LHCN-M2 (cell line): ENCODE data around the gene RCAN3. TPM values are rescaled to one million over a fixed set of nuclear protein-coding genes. Genes with fewer than 3 reads are reported as not detected.
"Not testable (repeated sequence)": the region's sequence is repeated elsewhere in the genome, so short reads cannot be mapped to it uniquely, and the experiment has no call there.

ENCODE experiments used
- DNase-seq: peaks from one replicate; pipeline ENCODE4 v3.0.0-alpha.2; 2012; ENCODE audit warnings: low read depth
- total RNA-seq: library from RNA; depleted of rRNA; stranded (reverse); fragments of >200 nt; gene quantifications from 2 replicates; pipeline ENCODE4 v1.2.3, GENCODE V29; 2014

Gene RCAN3
- total RNA-seq, 1 experiment from 2014 or later: 6.1 TPM

DNA sequence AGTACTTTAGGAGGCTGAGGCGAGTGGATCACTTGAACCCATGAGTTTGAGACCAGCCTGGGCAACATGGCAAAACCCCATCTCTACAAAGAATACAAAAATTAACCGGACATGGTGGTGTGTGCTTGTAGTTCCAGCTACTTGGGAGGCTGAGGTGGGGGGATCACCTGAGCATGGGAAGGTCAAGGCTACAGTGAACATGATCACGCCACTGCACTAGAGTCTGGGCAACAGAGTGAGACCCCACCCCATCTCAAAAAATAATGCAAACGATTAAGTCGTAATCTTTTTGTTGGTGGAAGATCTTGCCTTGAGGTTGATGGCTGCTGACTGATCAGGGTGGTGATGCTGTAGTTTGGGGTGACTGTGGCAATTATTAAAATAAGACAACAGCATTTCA is 6.3 kb downstream of the RCAN3 start:
- DNase-seq: no peak

DNA sequence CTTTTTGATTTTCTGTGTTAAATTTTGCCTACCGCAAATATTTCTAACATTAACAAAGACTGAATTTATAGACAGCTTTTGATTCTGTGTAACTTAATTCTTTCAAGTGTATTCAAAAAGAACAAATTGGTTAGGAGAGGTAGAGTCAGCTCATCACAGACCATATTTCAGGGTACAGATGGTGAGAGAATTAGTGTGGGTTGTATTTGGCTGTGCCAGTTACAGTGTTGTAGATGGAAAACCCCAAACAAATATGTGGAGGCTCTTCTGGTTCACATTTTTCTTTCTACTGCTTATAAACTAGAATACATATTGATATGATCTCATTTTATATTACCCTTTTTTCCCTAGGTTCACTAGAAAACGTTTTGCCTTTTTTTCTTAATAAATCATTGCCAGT is 11.1 kb downstream of the RCAN3 start:
- no peak for DNase-seq

DNA sequence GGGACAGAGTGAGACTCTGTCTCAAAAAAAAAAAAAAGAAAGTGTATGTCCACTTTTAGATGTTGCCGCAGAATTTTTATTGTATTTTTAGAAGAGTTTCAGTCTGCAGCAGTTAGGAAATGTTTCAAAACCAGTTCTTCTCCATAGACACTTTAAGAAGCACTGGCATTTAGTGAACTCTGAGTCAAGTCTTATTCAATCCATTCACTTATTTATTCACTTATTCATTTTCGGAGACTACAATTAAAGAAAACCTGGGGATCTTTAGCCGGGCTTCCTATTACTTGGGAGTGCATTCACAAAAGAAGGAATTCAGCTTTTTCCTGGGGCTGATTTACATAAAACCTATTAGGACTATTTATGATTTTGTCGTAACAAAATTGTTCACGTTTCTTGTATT is 12.3 kb downstream of the RCAN3 start:
- no peak for DNase-seq

DNA sequence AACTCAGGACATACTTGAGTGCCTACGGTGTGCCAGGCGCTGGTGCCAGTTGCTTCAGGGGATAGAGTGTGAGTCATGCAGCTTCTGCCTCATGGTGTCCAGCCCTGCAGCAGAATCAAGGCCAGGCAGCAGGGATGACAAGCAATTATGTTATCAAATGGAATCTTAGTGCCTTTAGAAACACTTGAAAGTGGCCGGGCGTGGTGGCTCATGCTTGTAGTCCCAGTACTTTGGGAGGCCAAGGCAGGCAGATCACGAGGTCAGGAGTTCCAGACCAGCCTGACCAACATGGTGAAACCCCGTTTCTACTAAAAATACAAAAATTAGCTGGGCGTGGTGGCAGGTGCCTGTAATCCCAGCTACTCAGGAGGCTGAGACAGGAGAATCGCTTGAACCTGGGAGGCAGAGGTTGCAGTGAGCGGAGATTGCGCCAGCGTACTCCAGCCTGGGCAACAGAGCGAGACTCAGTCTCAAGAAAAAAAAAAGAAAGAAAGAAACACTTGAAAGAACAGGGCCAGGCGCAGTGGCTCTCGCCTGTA is 13.1 kb downstream of the RCAN3 start:
- DNase-seq: peak; percentile 58

DNA sequence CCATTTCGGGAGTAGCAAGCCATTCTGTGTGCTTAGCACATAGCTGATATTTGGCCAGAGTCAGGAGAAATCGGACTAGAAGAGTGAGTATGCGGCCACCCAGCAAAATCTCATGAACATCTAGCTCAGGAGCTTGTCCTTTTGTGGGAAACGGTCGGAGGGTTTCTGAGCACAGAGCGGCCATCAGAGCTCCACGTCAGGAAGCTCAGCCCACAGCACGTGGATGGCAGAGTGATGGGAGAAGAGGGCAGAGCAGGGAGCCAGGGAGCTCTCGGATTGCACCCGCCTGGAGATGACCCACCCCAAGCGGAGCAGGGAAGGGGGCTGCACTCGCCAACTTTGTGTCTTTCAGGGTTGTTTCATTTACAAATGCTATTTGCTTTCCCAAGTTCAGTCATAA is 13.9 kb downstream of the RCAN3 start:
- no peak for DNase-seq

DNA sequence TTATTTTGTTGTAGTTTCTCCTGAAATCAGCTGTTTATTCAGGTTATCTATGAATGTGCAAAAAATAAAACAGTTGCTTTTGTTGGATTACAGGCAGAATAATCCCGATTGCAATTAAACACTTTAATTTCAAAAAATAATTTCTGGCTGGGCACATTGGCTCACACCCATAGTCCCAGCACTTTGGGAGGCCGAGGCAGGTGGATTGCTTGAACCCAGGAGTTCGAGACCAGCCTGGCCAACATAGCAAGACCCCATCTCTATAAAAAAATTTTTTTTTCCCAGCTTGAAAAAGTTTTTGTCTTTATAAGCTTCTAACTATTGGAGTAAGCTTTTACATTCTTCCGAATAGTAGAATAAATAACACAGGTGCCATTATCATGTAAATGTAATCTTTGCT is 15.3 kb downstream of the RCAN3 start:
- DNase-seq: no peak

DNA sequence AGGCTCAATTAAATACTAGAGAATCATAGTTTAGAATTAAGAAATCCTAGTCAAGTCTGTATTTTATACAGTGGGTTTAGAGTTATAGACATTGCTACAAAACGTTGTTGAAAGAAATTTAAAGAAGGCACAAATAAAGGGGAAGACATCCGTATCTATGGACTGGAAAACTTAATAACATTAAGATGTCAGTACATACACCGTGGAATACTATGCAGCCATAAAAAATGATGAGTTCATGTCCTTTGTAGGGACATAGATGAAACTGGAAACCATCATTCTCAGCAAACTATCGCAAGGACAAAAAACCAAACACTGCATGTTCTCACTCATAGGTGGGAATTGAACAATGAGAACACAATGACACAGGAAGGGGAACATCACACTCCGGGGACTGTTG is 17.6 kb downstream of the RCAN3 start:
- not testable (repeated sequence) for DNase-seq

DNA sequence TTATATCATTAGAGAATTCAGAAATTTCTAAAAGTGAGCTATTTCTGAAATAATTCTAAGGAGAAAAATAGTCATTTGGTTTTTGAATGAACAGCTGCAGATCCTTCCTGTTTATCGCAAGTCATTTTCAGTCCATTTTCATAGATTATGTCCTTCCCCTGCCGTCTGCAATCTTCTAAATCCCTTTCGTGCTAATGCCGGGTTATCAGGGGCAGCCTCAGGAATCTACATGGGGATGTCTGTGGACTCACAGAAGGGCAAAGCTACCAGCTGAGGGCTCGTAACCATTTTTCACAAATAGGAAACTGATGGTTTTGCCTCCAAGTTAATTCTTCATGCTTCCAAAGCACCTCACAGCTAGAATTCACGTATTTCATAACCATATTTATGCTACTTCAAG is 23.0 kb downstream of the RCAN3 start:
- DNase-seq: no peak

DNA sequence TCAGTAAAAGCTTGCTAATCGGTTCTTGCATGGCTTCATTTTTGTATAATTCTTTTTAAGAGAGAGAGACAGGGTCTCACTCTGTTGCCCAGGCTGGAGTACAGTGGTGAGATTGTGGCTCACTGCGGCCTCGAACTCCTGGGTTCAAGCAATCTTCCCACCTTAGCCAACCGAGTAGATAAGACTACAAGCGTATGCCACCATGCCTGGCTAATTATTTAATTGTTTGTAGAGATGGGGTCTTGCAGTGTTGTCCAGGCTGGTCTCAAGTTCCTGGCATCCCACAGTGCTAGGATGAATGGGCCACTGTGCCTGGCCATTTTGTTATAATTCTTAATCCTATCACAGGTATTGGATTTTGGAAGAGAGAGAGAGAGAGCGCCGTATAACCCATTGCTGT is 23.4 kb downstream of the RCAN3 start:
- no peak for DNase-seq

DNA sequence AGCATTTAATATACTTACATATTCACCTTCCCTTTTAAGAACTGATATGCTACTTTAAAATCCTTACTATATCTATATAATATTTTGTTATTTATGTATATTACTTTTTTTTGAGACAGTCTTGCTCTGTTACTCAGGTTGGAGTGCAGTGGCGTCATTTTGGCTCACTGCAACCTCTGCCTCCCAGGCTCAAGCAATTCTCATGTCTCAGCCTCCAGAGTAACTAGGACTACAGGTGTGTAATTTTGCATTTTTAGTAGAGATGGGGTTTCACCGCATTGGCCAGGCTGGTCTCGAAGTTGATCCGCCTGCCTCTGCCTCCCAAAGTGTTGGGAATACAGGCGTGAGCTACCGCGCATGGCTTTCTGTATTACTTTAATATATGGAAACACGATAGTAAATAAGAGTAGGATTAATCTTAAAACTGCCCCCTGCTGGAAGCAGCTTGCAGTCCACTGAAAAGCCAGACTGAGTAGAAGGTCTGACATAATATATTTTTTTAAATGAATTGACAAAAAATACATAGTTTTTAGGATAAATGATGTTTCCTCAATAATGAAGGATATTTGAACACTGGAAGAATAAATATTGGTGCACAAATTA is 24.4 kb downstream of the RCAN3 start:
- DNase-seq: peak; percentile 15

DNA sequence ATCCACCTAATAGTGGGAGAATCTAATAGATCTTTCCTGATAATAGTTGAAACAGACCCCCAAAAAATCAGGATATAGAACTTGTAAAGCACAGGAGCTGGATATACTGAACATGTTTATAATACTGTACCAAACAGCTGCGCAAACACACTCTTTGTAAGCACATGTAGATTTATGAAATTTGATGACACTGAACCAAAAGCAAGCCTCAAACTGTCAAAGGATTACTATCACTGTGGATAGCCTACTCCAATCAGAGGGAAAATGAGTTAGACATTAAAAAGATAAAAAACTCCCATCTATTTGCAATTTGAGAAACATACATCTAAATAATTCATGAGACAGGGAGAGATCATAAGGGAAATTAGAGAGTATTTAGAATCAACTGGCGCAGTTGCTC is 26.1 kb downstream of the RCAN3 start:
- peak; percentile 29 for DNase-seq

DNA sequence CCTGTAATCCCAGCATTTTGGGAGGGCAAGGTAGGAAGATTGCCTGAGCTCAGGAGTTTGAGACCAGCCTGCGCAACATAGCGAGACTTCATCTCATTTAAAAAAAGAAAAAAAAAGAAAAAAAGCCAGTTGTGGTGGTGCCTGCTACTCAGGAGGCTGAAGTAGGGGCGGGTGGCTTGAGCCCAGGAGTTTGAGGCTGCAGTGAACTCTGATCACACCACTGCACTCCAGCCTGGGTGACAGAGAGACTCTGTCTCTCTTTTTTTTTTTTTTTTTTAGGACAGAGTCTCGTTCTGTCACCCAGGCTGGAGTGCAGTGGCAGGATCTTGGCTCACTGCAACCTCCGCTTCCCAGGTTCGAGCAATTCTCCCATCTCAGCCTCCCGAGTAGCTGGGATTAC is 26.7 kb downstream of the RCAN3 start:
- DNase-seq: not testable (repeated sequence)

DNA sequence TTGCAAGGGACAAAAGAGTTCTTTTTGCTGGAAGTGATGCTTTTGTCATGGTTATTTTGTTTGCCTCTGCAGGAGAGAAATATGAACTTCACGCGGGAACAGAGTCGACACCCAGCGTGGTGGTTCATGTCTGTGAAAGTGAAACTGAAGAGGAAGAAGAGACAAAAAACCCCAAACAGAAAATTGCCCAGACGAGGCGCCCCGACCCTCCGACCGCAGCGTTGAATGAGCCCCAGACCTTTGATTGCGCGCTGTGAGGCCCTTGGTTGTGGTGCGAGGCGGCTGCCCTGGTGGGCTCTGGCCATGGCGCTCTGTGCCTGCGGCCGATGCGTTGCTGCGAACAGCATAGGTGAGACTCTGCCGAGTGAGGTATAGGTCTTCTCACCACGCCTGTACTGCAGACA is 32.4 kb downstream of the RCAN3 start:
- no peak for DNase-seq

DNA sequence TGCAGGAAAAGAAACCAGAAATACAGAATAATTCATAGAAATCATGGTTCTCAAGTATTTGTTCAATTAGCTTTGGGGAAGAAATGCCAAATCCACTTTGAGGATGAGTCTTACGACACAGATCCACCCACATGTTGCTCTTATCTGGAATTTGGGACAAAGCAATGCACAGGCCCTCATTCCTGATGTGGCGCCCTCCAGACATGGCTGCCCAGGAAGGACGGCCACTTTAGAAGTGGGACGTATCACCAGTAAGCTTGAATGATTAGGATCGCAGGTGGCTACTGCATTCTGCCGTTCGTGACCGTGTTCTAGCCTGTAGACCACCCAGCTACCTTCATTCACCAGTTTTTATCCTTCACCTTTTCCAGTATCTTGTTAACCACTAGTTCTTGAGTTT is 33.1 kb downstream of the RCAN3 start:
- no peak for DNase-seq

DNA sequence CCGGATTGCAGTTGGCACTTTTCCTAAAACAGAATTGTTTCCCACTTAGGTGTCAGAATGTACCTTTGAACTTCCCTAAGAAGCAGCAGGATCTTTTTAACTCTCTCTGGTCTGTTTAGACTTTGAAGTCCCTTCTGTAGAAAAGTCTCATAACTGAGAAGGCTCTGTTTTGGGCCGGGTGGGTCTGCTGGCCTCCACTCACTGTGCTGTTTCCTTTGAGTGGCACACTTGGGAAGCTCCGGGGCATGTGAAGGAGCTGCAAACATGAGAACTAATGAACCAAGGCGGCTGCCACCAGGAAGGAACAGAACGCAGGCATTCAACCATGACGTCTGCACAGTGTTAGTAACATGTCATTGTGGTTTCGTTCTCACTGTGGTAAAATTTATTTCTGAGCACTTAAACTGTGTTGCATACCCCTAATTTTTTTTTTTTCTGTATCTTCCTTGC is 33.8 kb downstream of the RCAN3 start:
- no peak for DNase-seq

DNA sequence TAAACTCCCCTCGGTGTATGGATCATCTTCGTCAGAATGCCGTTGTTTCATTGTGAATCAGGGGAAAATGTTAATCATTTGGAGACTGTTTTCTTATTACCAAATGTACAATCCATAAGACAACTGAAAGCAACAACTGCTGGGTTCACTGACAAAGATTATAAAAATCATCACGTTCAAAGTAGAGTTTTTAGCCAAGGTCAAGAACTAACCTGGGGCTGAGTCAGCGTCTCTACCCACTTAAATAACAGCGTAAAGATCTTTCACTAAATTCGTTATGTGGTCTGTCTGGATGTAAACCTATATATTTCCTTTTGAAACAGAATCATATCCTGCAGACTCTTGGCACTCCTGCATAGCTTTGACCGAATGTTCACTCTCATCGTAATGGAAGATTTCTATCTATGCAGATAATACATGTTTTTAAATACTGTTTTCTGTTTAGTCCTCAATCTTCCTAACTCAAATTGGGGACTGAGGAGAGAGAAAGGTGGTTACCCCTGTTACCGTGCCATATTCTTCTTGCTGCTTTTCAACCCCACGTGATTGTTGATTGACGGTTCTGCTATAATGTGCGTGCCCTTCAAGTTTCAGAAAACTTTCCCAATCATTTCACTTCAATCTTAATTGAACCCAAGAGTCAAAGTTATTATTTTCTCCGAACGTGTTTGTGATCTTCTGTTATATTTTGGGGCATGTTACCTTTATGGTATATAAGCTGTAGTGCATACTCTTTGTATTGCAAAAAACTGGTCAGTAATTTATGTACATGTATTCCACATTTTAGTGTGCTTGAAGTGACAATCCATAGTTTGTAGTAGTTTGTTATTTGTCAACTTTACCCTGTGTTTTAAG is 37.6 kb downstream of the RCAN3 start:
- DNase-seq: no peak

DNA sequence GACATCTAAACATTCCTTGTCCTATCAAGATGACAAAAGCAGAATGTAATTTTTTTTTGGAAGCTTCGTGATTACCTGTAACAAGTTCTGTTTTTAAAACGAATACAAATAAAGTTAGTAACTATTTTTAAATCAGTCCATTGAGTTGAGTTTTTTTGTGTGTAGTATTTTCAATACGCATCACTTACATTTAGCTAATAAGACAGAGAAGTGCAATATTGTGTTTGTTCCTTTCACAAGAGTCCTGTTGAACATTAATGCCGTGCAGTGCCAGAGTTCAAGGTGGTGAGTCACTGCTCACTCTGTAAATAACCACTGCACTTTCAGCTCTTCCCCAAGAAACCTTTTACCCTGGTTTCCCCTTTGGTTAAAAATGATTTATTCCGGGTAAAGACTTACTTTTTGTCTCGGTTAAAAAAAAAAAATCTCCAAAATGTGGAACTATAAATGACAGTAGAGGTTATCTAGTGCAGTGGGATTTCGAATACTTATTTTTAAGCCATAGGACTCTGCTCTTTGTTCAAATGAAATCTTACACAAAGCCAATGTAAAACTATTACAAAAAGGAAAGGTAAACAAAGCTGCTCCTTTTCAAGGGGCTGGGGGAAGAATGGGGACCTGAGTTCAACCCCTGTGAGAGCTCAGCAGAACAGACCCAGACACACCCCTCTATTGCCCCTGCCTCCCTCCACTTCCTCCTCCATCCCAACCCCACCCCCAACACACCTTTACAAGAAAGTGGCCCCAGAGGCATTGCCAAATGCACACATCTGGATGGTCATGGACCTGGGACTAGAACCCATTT is 38.5 kb downstream of the RCAN3 start:
- DNase-seq: peak; percentile 55

DNA sequence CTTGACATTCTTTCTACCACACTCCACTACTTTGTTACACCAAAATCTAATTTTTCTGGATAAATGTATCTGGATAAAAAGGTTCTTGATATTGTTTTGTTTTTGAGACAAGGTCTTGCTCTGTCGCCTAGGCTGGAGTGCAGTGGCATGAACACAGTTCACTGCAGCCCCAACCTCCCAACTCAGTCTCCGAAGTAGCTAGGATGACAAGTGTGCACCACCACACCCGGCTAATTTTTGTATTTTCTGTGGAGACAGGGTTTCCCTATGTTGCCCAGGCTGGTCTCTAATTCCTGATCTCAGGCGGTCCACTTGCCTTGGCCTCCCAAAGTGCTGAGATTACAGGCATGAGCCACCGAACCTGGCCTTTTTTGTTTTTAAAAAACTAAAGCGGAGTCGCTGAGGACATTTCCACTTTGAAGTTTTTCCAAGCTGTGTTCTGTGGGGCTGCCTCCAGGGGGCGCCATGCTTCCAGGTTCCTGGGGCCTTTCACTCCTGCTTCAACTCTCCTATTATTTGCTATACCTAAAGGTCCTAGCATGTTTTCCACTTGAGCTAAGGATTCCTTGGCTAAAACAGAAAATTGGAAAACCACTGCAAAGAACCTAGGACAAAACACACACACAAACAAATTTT is 39.2 kb downstream of the RCAN3 start:
- DNase-seq: no peak

DNA sequence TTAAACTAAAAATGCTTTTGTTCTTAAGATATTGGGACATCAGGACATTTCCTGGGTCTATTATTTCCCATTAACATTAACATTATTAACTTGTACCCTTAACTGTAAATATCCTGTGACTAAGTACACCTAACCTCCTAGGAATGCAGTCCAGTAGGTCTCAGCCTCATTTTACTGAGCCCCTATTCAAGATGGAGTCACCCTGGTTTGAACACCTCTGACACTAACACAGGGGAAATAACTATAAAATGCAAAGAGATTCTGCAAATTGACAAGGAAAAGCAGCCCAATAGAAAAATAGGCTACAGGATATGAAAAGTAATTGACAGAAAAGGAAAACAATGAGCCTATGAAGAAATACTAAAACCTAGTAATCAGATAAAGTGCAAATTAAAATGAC is 41.6 kb downstream of the RCAN3 start:
- no peak for DNase-seq

DNA sequence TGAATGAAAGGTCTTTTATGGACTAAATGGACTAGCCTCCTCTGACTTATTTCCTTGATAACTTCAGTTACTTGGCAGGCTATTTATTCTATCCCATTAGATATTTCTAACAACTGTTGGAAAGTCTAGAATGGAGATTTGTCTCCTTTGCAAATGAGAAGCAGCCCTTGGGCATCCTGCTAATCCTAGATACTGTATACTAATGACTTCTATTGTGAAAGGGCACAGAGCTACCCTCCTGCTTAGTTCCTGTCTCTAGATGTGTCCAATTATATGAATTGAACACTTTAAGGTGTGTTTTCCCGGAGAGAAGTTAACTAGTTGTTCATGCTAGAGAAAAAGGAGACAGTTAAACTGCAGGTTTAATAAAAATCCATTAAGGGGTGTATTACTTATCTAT is 43.0 kb downstream of the RCAN3 start:
- no peak for DNase-seq

DNA sequence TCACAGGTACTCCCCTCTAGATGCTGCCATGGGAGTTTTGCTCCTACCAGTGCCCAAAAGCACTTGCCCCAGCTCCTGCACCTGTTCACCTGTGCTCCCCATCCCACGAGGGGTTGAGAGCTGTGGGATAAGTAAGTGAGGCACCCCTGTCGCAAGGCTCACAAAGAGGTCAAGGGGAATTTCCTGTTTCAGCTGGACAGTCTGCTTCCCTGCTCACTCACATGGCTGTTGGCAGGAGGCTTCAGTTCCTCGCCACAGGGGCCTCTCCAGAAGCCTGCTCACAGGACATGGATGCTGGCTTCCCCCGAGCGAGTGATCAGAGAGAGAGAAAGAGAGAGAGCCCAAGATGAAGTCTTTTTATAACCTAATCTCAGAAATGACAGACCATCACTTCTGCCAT is 44.6 kb downstream of the RCAN3 start:
- no peak for DNase-seq

DNA sequence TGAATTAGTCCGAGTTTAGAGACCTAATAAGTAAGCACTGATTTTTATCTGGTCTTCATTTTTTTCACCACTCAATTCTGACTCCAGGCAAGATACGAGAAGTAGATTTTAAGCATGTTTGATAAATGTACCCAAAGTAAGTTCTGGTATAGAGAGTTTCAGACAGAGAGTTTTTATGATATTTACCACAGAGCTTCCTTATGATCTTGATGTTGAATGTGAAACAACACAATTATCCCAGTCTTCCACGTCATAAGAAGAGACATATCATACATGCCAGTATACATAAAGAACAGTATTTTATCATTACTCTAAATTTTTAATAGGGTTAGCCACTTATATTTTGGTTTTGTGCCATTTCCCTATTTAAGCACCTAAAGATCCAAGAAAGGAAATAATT is 45.4 kb downstream of the RCAN3 start:
- DNase-seq: no peak
